ENCODE data around the gene AHSA1. TPM values are rescaled to one million over a fixed set of nuclear protein-coding genes. Genes with fewer than 3 reads are reported as not detected.

AHSA1 gene
- total RNA-seq, 2 experiments from 2014 or later, result 325 to 339 TPM

DNA sequence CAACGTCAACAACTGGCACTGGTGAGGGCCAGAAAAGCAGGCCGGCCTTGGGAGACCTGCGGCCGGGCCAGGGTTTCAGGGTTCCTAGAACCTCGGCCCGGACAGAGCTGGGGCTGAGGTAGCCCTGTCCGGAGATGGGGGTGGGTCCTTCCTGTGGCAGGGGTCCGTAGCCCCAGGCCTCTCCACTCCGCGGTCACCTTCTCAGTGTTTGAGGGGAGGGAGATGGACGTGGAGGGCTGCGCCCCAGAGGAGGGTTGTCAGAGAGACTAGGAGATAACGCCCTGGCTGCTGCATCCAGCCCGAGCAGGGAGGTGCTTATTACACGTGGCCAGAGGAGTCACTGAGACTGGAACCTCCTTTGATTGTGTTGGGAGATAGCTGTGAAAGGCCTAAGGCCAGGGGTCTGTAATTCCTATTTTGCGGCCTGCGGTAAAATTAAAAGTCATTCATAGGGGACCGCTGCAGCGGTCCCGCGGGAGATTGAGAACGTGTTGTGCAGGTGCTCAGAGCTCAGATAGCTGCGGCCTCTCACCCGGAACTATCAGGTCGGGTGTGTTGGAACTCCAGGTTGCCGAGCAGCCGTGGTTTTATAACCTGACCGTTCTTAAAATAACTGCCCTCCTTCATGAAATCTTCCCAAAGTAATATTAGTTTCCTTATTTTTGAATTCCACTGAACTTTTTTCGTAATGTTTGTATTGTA, 507 bp downstream of the AHSA1 start:
- Mint-ChIP-seq H3K36me3 (ENCODE audit: low read depth) (peaks cover 39% of the 10 kb centered on the region), H3K4me1 (ENCODE audit: low read depth) (peaks cover 39% of the 10 kb centered on the region), H3K9me3 (no peaks in the 10 kb centered on the region), H3K4me3 (peak overlapping the region; percentile 99), H3K27me3 (no peaks in the 10 kb centered on the region), H3K27ac (peak overlapping the region; percentile 100)
- TF ChIP-seq, protein P1, sequence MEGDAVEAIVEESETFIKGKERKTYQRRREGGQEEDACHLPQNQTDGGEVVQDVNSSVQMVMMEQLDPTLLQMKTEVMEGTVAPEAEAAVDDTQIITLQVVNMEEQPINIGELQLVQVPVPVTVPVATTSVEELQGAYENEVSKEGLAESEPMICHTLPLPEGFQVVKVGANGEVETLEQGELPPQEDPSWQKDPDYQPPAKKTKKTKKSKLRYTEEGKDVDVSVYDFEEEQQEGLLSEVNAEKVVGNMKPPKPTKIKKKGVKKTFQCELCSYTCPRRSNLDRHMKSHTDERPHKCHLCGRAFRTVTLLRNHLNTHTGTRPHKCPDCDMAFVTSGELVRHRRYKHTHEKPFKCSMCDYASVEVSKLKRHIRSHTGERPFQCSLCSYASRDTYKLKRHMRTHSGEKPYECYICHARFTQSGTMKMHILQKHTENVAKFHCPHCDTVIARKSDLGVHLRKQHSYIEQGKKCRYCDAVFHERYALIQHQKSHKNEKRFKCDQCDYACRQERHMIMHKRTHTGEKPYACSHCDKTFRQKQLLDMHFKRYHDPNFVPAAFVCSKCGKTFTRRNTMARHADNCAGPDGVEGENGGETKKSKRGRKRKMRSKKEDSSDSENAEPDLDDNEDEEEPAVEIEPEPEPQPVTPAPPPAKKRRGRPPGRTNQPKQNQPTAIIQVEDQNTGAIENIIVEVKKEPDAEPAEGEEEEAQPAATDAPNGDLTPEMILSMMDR (IDR thresholded peaks at IDR 0.05), result no peak
- ChIA-PET POLR2A (interaction anchor here (0.6 to 2.1 kb wide), 12 partner anchors 9 to 692 kb away, joined by 3 to 8 read pairs (median 4); partner anchors contain the start of genes ALKBH1, SAMD15, SLIRP and SNW1), CTCF (interaction anchor here (0.7 to 2.4 kb wide), 21 partner anchors 10 to 300 kb away, joined by 3 to 27 read pairs (median 5); partner anchors contain the start of genes GSTZ1, POMT2, SAMD15 and TMED8)
- ATAC-seq (peak; percentile 12), DNase-seq (peak; percentile 59)
- intact Hi-C loops (cut with micrococcal nuclease), result loop anchor here (5.0 kb wide), 3 partner anchors 136 to 249 kb away; partner anchors contain the start of genes ALKBH1, GSTZ1, POMT2 and SLIRP

DNA sequence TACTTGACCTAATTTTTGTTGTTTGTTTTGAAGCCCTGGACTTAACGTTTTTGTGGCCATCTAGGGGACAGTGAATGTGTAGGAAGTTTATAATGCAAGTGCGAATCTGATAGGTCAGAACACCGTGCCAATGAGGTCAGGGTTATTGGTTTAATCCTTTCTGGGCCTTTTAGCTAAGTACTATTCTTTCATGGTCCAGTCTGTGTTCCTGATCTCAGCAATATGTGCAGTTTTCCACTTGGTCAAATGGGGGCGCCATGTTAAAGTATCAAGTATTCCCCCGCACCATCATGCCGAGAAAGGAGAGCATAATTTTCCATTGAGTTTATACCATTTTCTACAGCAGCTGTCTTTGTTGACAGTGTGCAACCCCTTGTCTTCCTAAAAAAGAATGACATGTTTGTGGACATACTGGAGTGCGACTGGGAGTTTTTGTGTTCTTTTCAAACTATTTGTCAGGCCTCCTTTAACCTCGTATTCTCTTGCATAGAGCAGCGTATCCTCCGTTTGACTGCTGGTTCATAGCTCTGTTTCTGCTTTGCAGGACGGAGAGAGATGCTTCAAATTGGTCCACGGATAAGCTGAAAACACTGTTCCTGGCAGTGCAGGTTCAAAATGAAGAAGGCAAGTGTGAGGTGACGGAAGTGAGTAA, 1.3 kb downstream of the AHSA1 start:
- Mint-ChIP-seq H3K27me3 (no peaks in the 10 kb centered on the region), H3K27ac (peak overlapping the region; percentile 100), H3K4me1 (ENCODE audit: low read depth) (peaks cover 37% of the 10 kb centered on the region), H3K4me3 (peak overlapping the region; percentile 99), H3K9me3 (no peaks in the 10 kb centered on the region), H3K36me3 (ENCODE audit: low read depth) (peaks cover 44% of the 10 kb centered on the region)
- TF ChIP-seq, protein P1 (IDR thresholded peaks at IDR 0.05), result peak; percentile 76
- ChIA-PET POLR2A (interaction anchor here (0.6 to 2.1 kb wide), 10 partner anchors 9 to 693 kb away, joined by 3 to 8 read pairs (median 4); partner anchors contain the start of genes ALKBH1, SAMD15, SLIRP and TMED8), CTCF (interaction anchor here (0.6 to 2.4 kb wide), 30 partner anchors 8 to 345 kb away, joined by 3 to 27 read pairs (median 4); partner anchors contain the start of genes GSTZ1, POMT2, SAMD15 and TMED8)
- intact Hi-C loops (cut with micrococcal nuclease), result loop anchor here (5.0 kb wide), 3 partner anchors 137 to 248 kb away; partner anchors contain the start of genes ALKBH1, GSTZ1, POMT2 and SLIRP
- DNase-seq (peak; percentile 91), ATAC-seq (no peak)

- no peak overlapping the region for H3K27ac Mint-ChIP-seq
- H3K9me3 Mint-ChIP-seq, result no peaks in the 10 kb centered on the region
- DNase-seq (no peak), ATAC-seq (no peak)
- intact Hi-C loops (cut with micrococcal nuclease), result no loop called here
- peaks cover 49% of the 10 kb centered on the region for H3K36me3 Mint-ChIP-seq (ENCODE audit: low read depth)
- ChIA-PET CTCF (interaction anchor here (3.2 kb wide), 1 partner anchor 8 kb away, joined by 12 read pairs; no protein-coding TSS in a partner anchor), POLR2A (interaction anchor here (1.3 kb wide), 1 partner anchor 9 kb away, joined by 5 read pairs; no protein-coding TSS in a partner anchor)
- H3K4me1 Mint-ChIP-seq (ENCODE audit: low read depth), result no peaks in the 10 kb centered on the region
- H3K4me3 Mint-ChIP-seq, result no peak overlapping the region
- TF ChIP-seq, protein P1 (IDR thresholded peaks at IDR 0.05), result no peak
- no peaks in the 10 kb centered on the region for H3K27me3 Mint-ChIP-seq
These were observed 9.9 kb downstream of the AHSA1 start for GRCh38 chr14:77467801-77468200.

GRCh38 chr14:77469067-77469505, 11.2 kb downstream of the AHSA1 start:
- Mint-ChIP-seq H3K27me3 (no peaks in the 10 kb centered on the region), H3K9me3 (no peaks in the 10 kb centered on the region), H3K4me3 (no peak overlapping the region), H3K4me1 (ENCODE audit: low read depth) (no peaks in the 10 kb centered on the region), H3K36me3 (ENCODE audit: low read depth) (peaks cover 40% of the 10 kb centered on the region), H3K27ac (no peak overlapping the region)
- DNase-seq (no peak), ATAC-seq (no peak)
- ChIA-PET CTCF (interaction anchor here (3.2 kb wide), 1 partner anchor 10 kb away, joined by 12 read pairs; no protein-coding TSS in a partner anchor), POLR2A (interaction anchor here (0.8 to 1.2 kb wide), 2 partner anchors 9 to 24 kb away, joined by 3 to 5 read pairs; no protein-coding TSS in a partner anchor)
- intact Hi-C loops (cut with micrococcal nuclease), result no loop called here
- TF ChIP-seq, protein P1 (IDR thresholded peaks at IDR 0.05), result no peak
